Measurements from ENCODE around the gene MYO18B.

Gene MYO18B

DNA sequence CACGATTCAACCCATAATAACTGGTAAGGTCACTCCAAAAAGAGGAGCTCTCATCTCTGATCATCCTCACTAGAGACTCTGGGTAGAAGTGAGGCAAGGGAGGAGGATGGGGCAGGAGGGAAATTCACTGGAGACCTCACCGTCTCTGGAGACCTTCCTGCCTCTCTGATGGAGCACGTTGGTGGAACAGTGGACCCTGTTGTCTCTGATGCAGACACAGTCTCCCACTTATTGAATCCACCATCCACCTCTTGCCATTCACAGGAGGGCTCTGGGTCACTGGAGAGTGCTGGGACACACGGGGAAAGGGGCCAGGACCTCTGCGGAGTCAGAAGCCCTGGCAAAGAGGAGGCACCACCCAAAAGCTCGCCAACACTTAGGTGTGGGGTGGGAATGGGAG, 289.7 kb downstream of the MYO18B start:
- TF ChIP-seq POU2F2 (IDR thresholded peaks at IDR 0.05; ENCODE audit: low read depth, low read length) (no peak), SPI1 (IDR thresholded peaks at IDR 0.05; ENCODE audit: low read depth, low read length) (no peak), PAX5 (IDR thresholded peaks at IDR 0.05; ENCODE audit: insufficient read depth, low read length, severe bottlenecking) (no peak), POLR2AphosphoS5 (IDR thresholded peaks at IDR 0.05; ENCODE audit: low read depth, low read length) (no peak), TAF1 (IDR thresholded peaks at IDR 0.05; ENCODE audit: low read depth, low read length) (no peak), POLR2A (IDR thresholded peaks at IDR 0.05; ENCODE audit: low read depth, low read length) (no peak)

DNA sequence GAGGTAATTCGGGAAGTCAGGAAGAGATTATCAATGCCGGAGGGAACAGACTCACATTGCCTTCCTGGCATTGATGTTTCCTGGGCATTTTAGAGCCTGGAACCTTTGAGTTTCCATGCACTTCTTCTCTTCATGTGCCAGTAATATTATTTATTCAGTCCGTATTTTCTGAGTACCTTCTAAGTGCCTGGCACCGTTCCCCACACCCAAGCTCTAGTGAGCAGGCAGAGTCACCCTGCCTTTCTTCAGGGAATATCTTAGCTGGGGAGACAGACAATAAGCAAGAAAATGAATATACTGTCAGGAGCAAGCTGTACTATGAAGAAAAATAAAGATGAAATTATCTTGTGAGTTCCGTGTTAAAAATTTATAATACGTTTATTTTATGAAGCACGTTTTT, 291.1 kb downstream of the MYO18B start:
- no peak for DNase-seq (ENCODE audit: insufficient read length, low spot score)
- no peak for FAIRE-seq
- TF ChIP-seq POLR2A (IDR thresholded peaks at IDR 0.05; ENCODE audit: low read depth, low read length) (no peak), PAX5 (IDR thresholded peaks at IDR 0.05; ENCODE audit: insufficient read depth, low read length, severe bottlenecking) (no peak), SPI1 (IDR thresholded peaks at IDR 0.05; ENCODE audit: low read depth, low read length) (no peak), TAF1 (IDR thresholded peaks at IDR 0.05; ENCODE audit: low read depth, low read length) (no peak)

More for the DNA sequence above, 289.7 kb downstream of the MYO18B start:
- DNase-seq (ENCODE audit: insufficient read length, low spot score) (no peak), FAIRE-seq (no peak)

DNA sequence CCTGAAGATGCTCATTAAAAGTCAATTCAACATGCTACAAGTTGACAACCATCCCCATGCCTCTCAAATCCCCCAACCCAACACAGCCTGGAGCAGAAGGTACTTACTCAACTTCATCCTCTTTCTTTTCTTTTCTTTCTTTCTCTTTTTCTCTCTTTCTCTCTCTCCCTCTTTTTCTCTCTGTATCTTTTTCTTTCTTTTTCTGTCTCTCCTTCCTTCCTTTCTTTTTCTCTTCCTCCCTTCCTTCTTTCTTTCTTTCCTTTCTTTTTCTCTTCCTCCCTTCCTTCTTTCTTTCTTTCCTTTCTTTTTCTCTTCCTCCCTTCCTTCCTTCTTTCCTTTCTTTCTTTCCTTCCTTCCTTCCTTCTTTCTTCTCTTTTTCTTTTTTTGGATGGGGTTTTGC, 291.6 kb downstream of the MYO18B start:
- TF ChIP-seq POLR2A (IDR thresholded peaks at IDR 0.05; ENCODE audit: low read depth, low read length) (no peak), PAX5 (IDR thresholded peaks at IDR 0.05; ENCODE audit: insufficient read depth, low read length, severe bottlenecking) (no peak), POU2F2 (IDR thresholded peaks at IDR 0.05; ENCODE audit: low read depth, low read length) (no peak), TAF1 (IDR thresholded peaks at IDR 0.05; ENCODE audit: low read depth, low read length) (no peak)
- no peak for DNase-seq (ENCODE audit: insufficient read length, low spot score)
- no peak for FAIRE-seq

DNA sequence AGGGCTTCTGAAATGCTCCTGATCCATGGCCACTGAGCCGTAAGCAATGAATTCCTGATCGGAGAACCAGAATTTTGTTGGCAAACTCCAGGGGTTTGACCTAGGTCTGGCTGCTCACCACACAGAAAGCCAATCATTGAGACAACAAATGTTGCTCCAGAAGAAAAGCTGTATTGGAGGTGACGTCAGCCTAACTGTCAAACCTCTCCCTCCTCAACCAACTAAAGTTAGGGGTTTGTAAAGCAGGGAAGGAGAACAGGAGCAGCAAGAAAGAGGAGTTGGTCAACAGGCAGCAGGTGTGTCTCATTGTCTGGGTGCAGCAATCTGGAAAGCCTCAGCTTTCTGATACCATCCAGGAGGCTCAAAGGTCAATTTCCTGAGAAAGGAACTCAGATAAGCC, 293.5 kb downstream of the MYO18B start:
- no peak for FAIRE-seq
- no peak for DNase-seq (ENCODE audit: insufficient read length, low spot score)
- TF ChIP-seq POU2F2 (IDR thresholded peaks at IDR 0.05; ENCODE audit: low read depth, low read length) (no peak), TAF1 (IDR thresholded peaks at IDR 0.05; ENCODE audit: low read depth, low read length) (no peak), SPI1 (IDR thresholded peaks at IDR 0.05; ENCODE audit: low read depth, low read length) (no peak), POLR2AphosphoS5 (IDR thresholded peaks at IDR 0.05; ENCODE audit: low read depth, low read length) (no peak), POLR2A (IDR thresholded peaks at IDR 0.05; ENCODE audit: low read depth, low read length) (no peak), PAX5 (IDR thresholded peaks at IDR 0.05; ENCODE audit: insufficient read depth, low read length, severe bottlenecking) (no peak)

DNA sequence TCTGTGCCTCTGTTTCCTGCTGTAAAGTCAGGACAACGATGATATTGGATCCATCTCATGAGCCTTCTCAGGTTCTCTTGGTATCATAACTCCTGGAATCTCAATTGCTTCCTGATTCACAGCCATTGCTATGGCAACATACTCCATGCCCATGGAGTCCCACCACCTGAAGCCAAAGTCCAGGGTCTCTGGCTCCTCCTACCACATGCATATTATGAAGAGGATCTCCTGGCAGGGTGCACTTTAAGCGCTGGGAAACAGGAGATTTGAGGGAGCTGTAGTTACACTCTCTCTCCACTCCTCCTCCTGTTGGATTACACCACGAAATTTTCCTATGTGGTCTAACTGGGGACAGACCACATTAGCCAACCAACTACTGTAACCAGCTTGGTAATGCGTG, 296.4 kb downstream of the MYO18B start:
- FAIRE-seq, result no peak
- TF ChIP-seq TAF1 (IDR thresholded peaks at IDR 0.05; ENCODE audit: low read depth, low read length), result no peak
- TF ChIP-seq PAX5 (IDR thresholded peaks at IDR 0.05; ENCODE audit: insufficient read depth, low read length, severe bottlenecking), result no peak
- TF ChIP-seq SPI1 (IDR thresholded peaks at IDR 0.05; ENCODE audit: low read depth, low read length), result no peak
- TF ChIP-seq POLR2A (IDR thresholded peaks at IDR 0.05; ENCODE audit: low read depth, low read length), result no peak
- TF ChIP-seq POLR2AphosphoS5 (IDR thresholded peaks at IDR 0.05; ENCODE audit: low read depth, low read length), result no peak
- no peak for TF ChIP-seq POU2F2 (IDR thresholded peaks at IDR 0.05; ENCODE audit: low read depth, low read length)
- DNase-seq (ENCODE audit: insufficient read length, low spot score), result no peak

DNA sequence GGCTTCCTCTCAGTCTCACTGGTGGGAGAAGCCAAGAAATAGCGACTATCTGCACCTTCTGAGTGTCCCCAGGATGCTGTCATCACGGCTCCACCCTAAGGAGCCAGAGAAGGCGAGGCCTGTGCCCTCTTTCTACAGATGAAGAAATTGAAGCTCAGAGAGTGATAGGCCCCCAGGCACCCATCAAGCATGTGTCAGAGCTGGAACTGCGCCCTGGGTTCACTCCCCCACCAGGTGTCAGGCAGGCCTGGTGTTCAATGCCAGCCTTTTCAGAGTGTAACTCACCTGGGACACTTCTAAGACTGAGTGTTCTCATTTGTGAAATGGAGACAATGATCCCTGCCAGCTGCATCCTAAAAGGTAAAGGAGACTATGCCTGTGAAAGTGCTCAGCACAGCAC, 299.9 kb downstream of the MYO18B start:
- FAIRE-seq, result no peak
- DNase-seq (ENCODE audit: insufficient read length, low spot score), result no peak
- TF ChIP-seq TAF1 (IDR thresholded peaks at IDR 0.05; ENCODE audit: low read depth, low read length), result no peak
- TF ChIP-seq POLR2A (IDR thresholded peaks at IDR 0.05; ENCODE audit: low read depth, low read length), result no peak
- no peak for TF ChIP-seq POLR2AphosphoS5 (IDR thresholded peaks at IDR 0.05; ENCODE audit: low read depth, low read length)
- TF ChIP-seq PAX5 (IDR thresholded peaks at IDR 0.05; ENCODE audit: insufficient read depth, low read length, severe bottlenecking), result no peak
- no peak for TF ChIP-seq SPI1 (IDR thresholded peaks at IDR 0.05; ENCODE audit: low read depth, low read length)
- no peak for TF ChIP-seq POU2F2 (IDR thresholded peaks at IDR 0.05; ENCODE audit: low read depth, low read length)

DNA sequence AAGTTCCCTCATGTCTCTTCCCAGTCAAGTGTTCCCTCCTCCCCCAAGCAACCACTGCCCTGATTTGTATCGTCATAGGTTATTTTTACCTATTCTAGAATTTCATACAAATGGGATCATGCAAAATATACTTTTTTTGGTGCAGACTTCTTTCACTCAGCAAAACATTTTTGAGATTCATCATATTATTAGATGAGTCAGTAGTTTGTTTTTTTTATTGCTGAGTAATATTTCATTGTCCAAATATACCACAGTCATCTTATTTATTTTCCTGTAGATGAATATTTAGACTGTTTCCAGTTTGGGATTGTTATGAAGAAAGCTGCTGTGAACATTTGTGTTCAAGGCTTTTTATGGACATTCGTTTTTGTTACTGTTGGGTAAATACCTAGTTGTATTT, 301.0 kb downstream of the MYO18B start:
- no peak for DNase-seq (ENCODE audit: insufficient read length, low spot score)
- FAIRE-seq, result no peak
- TF ChIP-seq POU2F2 (IDR thresholded peaks at IDR 0.05; ENCODE audit: low read depth, low read length) (no peak), PAX5 (IDR thresholded peaks at IDR 0.05; ENCODE audit: insufficient read depth, low read length, severe bottlenecking) (no peak), SPI1 (IDR thresholded peaks at IDR 0.05; ENCODE audit: low read depth, low read length) (no peak), POLR2A (IDR thresholded peaks at IDR 0.05; ENCODE audit: low read depth, low read length) (no peak), TAF1 (IDR thresholded peaks at IDR 0.05; ENCODE audit: low read depth, low read length) (no peak), POLR2AphosphoS5 (IDR thresholded peaks at IDR 0.05; ENCODE audit: low read depth, low read length) (no peak)

DNA sequence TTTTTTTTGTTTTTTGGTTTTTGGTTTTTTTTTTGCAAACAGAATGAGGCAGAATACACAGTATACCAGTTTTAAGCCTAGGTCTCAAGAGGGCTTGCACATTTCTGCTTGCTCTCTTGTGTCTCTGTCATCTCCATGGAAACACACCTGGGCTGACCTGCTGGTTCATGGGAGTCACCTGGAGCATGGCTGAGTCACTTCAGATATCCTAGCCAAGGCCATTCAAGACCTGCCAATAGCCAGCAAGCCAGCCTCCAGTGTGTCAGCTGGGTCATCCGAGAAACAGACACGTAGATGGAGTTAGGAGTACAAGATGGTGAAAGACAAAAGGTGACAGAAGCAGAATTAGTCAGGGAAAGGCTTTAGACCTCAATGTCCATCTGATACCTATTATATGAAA, 303.1 kb downstream of the MYO18B start:
- DNase-seq (ENCODE audit: insufficient read length, low spot score) (no peak), FAIRE-seq (no peak)
- TF ChIP-seq TAF1 (IDR thresholded peaks at IDR 0.05; ENCODE audit: low read depth, low read length) (no peak), PAX5 (IDR thresholded peaks at IDR 0.05; ENCODE audit: insufficient read depth, low read length, severe bottlenecking) (no peak), POU2F2 (IDR thresholded peaks at IDR 0.05; ENCODE audit: low read depth, low read length) (no peak), SPI1 (IDR thresholded peaks at IDR 0.05; ENCODE audit: low read depth, low read length) (no peak), POLR2AphosphoS5 (IDR thresholded peaks at IDR 0.05; ENCODE audit: low read depth, low read length) (no peak), POLR2A (IDR thresholded peaks at IDR 0.05; ENCODE audit: low read depth, low read length) (no peak)

DNA sequence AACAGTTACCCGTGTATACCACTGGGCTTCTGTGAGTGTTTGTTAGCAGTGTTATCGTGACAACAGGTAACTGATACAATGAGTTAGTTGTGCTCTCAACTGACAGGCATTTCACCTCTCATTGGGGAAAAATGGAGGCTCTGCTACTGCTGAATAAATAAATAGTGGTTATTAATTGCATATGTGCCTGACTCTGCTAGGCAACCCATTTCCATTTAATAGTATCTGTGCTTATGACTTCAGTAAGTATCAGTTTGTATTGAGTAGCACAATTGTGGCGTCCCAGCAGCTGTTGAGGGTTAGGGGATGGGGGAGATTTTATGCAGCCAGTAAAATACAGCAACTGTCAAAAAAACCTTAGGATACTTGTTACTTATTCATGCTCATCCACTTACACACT, 303.9 kb downstream of the MYO18B start:
- no peak for TF ChIP-seq POLR2AphosphoS5 (IDR thresholded peaks at IDR 0.05; ENCODE audit: low read depth, low read length)
- no peak for TF ChIP-seq SPI1 (IDR thresholded peaks at IDR 0.05; ENCODE audit: low read depth, low read length)
- TF ChIP-seq POU2F2 (IDR thresholded peaks at IDR 0.05; ENCODE audit: low read depth, low read length), result no peak
- TF ChIP-seq TAF1 (IDR thresholded peaks at IDR 0.05; ENCODE audit: low read depth, low read length), result no peak
- TF ChIP-seq PAX5 (IDR thresholded peaks at IDR 0.05; ENCODE audit: insufficient read depth, low read length, severe bottlenecking), result no peak
- DNase-seq (ENCODE audit: insufficient read length, low spot score), result no peak
- no peak for FAIRE-seq

DNA sequence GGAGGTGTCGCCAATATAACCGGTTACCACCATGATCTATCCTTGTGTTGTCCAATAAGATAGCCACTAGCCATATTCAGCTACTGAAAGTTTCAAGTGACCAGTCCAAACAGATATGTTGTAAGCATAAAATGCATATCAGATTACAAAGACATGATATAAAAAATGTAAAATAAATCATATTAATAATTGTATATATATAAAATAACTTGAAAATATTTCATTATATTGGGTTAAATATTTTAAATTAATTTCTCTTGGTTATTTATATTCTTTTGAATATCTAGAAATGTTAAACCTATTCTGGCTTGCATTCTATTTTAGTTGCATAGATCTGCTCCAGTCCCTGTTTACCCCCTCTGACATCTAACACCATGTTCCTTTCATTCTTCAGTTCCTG, 305.5 kb downstream of the MYO18B start:
- TF ChIP-seq POLR2A (IDR thresholded peaks at IDR 0.05; ENCODE audit: low read depth, low read length), result no peak
- DNase-seq (ENCODE audit: insufficient read length, low spot score), result no peak
- no peak for FAIRE-seq
